GM21619 (cell line): ENCODE data around the gene RC3H1.
"Not testable (repeated sequence)": the region's sequence is repeated elsewhere in the genome, so short reads cannot be mapped to it uniquely, and the experiment has no call there.

Experiments used
- ATAC-seq: cut with Tn5 transposase; IDR thresholded peaks from one replicate; pipeline ENCODE4 v1.9.1; 2021; ENCODE audit not compliant: unreplicated experiment

Gene RC3H1

GRCh38 chr1:174022080-174022975 lies at the start of gene RC3H1:
Gene RC3H1 (minus strand): TSS chr1:174022357. CDS start chr1:173992985, 29,372 bp downstream.
- ATAC-seq, result peak; percentile 90

- ATAC-seq, result no peak
Observed at GRCh38 chr1:174070614-174071013, 48.5 kb upstream of the RC3H1 start.

GRCh38 chr1:174068000-174068399 lies 45.8 kb upstream of the RC3H1 start:
- no peak for ATAC-seq

- ATAC-seq, result no peak
Observed at GRCh38 chr1:174060090-174060489, 37.9 kb upstream of the RC3H1 start.

- ATAC-seq, result no peak
Observed at GRCh38 chr1:174058624-174059023, 36.5 kb upstream of the RC3H1 start.

GRCh38 chr1:174056609-174057008 lies 34.5 kb upstream of the RC3H1 start:
- not testable (repeated sequence) for ATAC-seq

GRCh38 chr1:174055797-174056196 lies 33.6 kb upstream of the RC3H1 start:
- not testable (repeated sequence) for ATAC-seq

- no peak for ATAC-seq
Observed at GRCh38 chr1:174053826-174054225, 31.7 kb upstream of the RC3H1 start.

- ATAC-seq, result no peak
Observed at GRCh38 chr1:174052621-174053020, 30.5 kb upstream of the RC3H1 start.

GRCh38 chr1:174051956-174052355 lies 29.8 kb upstream of the RC3H1 start:
- ATAC-seq, result no peak

- no peak for ATAC-seq
Observed at GRCh38 chr1:174049514-174049913, 27.4 kb upstream of the RC3H1 start.

- no peak for ATAC-seq
Observed at GRCh38 chr1:174044418-174045222, 22.5 kb upstream of the RC3H1 start.

- ATAC-seq, result not testable (repeated sequence)
Observed at GRCh38 chr1:174042509-174042908, 20.4 kb upstream of the RC3H1 start.

- no peak for ATAC-seq
Observed at GRCh38 chr1:174041369-174041768, 19.2 kb upstream of the RC3H1 start.

GRCh38 chr1:174040387-174040786 lies 18.2 kb upstream of the RC3H1 start:
- no peak for ATAC-seq

GRCh38 chr1:174039027-174039426 lies 16.9 kb upstream of the RC3H1 start:
- no peak for ATAC-seq

- no peak for ATAC-seq
Observed at GRCh38 chr1:174036798-174037197, 14.6 kb upstream of the RC3H1 start.

- no peak for ATAC-seq
Observed at GRCh38 chr1:174036204-174036603, 14.0 kb upstream of the RC3H1 start.

- no peak for ATAC-seq
Observed at GRCh38 chr1:174032671-174033222, 10.6 kb upstream of the RC3H1 start.

GRCh38 chr1:174031099-174031498 lies 8.9 kb upstream of the RC3H1 start:
- ATAC-seq, result no peak

- ATAC-seq, result no peak
Observed at GRCh38 chr1:174028495-174028894, 6.3 kb upstream of the RC3H1 start.

GRCh38 chr1:174023440-174023839 lies 1.3 kb upstream of the RC3H1 start:
- no peak for ATAC-seq
